Prostate gland (tissue), 2 donors: ENCODE results near the gene ENPP6. TPM values are rescaled to one million over a fixed set of nuclear protein-coding genes. Genes with fewer than 3 reads are reported as not detected.

Experiments used
- DNase-seq: peaks from one replicate; pipeline ENCODE4 v3.0.0-alpha.2; 2019; ENCODE audit warnings: low spot score
- H3K27ac ChIP-seq, 2 donors: fragments of 200-600 bp; sonication (generic); 2 replicates each; pipeline ENCODE4 v1.5.1; 2017 to 2019
- H3K27me3 ChIP-seq: fragments of 200-600 bp; sonication (generic); replicated peaks from 2 replicates; pipeline ENCODE4 v1.5.1; 2019; ENCODE audit not compliant: insufficient read depth
- H3K36me3 ChIP-seq, 2 donors: fragments of 200-600 bp; sonication (generic); 1 replicate in 1 of 2; 2 replicates in 1 of 2; pipeline versions ENCODE4 v1.5.1 to v1.8.1; 2017 to 2019
- H3K4me1 ChIP-seq: fragments of 200-600 bp; sonication (generic); replicated peaks from 2 replicates; pipeline ENCODE4 v1.5.1; 2019
- H3K4me3 ChIP-seq, 2 donors: fragments of 200-600 bp; sonication (generic); 2 replicates each; pipeline ENCODE4 v1.5.1; 2017 to 2019
- H3K9me3 ChIP-seq: fragments of 200-600 bp; sonication (generic); 2 replicates; pipeline ENCODE4 v1.5.1; 2017
- CTCF ChIP-seq, 4 experiments: fragments of 200-600 bp in 2 of 4; fragments of 450-650 bp in 2 of 4; sonication (generic) in 2 of 4; IDR thresholded peaks; 1 replicate in 3 of 4; 2 replicates in 1 of 4; pipeline ENCODE4 v1.5.1; 2016 to 2019; ENCODE audit warnings: antibody characterized with exemption in 4 of 4, mild to moderate bottlenecking in 2 of 4, moderate library complexity in 2 of 4
- POLR2A ChIP-seq: fragments of 450-650 bp; IDR thresholded peaks from one replicate; pipeline ENCODE4 v1.6.1; 2016; ENCODE audit warnings: antibody characterized with exemption, mild to moderate bottlenecking
- POLR2AphosphoS5 ChIP-seq: sonication (generic); formaldehyde crosslinking; IDR thresholded peaks from one replicate; pipeline ENCODE4 v1.6.1; 2017; ENCODE audit warnings: antibody characterized with exemption
- WGBS: methylation state at CpG from one replicate; pipeline ENCODE4 v1.1.5; 2018; 5-methylcytosine and 5-hydroxymethylcytosine counted together
- intact Hi-C: fragments of 100-400 bp; cut with DNase I; formaldehyde crosslinking; loops from one replicate; pipeline ENCODE4 v1.14.2; 2022
- total RNA-seq, 2 donors: library from RNA; depleted of rRNA; stranded (reverse); fragments of >200 nt; gene quantifications; one replicate each; pipeline ENCODE4 v1.1.0, GENCODE V29; 2016

ENPP6 gene
- total RNA-seq, 2 donors from 2014 or later = 0.68 to 5.9 TPM

- no peak for DNase-seq
- Histone ChIP-seq H3K36me3 (no peaks in the 10 kb centered on the region), H3K9me3 (no peaks in the 10 kb centered on the region), H3K27me3 (no peaks in the 10 kb centered on the region), H3K4me3 (no peak overlapping the region), H3K4me1 (no peaks in the 10 kb centered on the region), H3K27ac (no peak overlapping the region)
- WGBS = 59% methylated on average over 4 of the region's 4 CpGs
- TF ChIP-seq POLR2A (no peak), POLR2AphosphoS5 (no peak), CTCF (IDR thresholded peaks at IDR 0.05) (no peak)
- intact Hi-C loops = no loop called here
These were observed 37.7 kb upstream of the ENPP6 start for GRCh38 chr4:184255361-184255760.

GRCh38 chr4:184253072-184253420 lies 35.4 kb upstream of the ENPP6 start:
- no peak overlapping the region for H3K27ac ChIP-seq
- TF ChIP-seq POLR2AphosphoS5 = no peak
- TF ChIP-seq POLR2A = no peak
- no peak for TF ChIP-seq CTCF (IDR thresholded peaks at IDR 0.05)

GRCh38 chr4:184252136-184253071 lies 34.7 kb upstream of the ENPP6 start:
- Histone ChIP-seq H3K27me3 (no peaks in the 10 kb centered on the region), H3K36me3 (no peaks in the 10 kb centered on the region), H3K4me1 (no peaks in the 10 kb centered on the region), H3K4me3 (no peak overlapping the region), H3K9me3 (no peaks in the 10 kb centered on the region), H3K27ac (no peak overlapping the region)
- WGBS = 81% methylated on average over 21 of the region's 21 CpGs
- intact Hi-C loops = loop anchor here (5.0 kb wide), 1 partner anchor 415 kb away; no protein-coding TSS in a partner anchor
- no peak for DNase-seq
- no peak for TF ChIP-seq POLR2A
- no peak for TF ChIP-seq CTCF (IDR thresholded peaks at IDR 0.05)
- TF ChIP-seq POLR2AphosphoS5 = no peak

More at GRCh38 chr4:184253072-184253420, 35.4 kb upstream of the ENPP6 start:
- Histone ChIP-seq H3K9me3 (no peaks in the 10 kb centered on the region), H3K36me3 (no peaks in the 10 kb centered on the region), H3K4me1 (no peaks in the 10 kb centered on the region), H3K27me3 (no peaks in the 10 kb centered on the region), H3K4me3 (no peak overlapping the region)
- intact Hi-C loops = loop anchor here (5.0 kb wide), 1 partner anchor 416 kb away; no protein-coding TSS in a partner anchor
- DNase-seq = no peak
- WGBS = 91% methylated on average over 17 of the region's 24 CpGs

- Histone ChIP-seq H3K27ac (no peak overlapping the region), H3K4me1 (no peaks in the 10 kb centered on the region), H3K4me3 (no peak overlapping the region), H3K9me3 (no peaks in the 10 kb centered on the region), H3K27me3 (no peaks in the 10 kb centered on the region), H3K36me3 (no peaks in the 10 kb centered on the region)
- DNase-seq = no peak
- TF ChIP-seq CTCF (IDR thresholded peaks at IDR 0.05) (no peak), POLR2A (no peak), POLR2AphosphoS5 (no peak)
- 77% methylated on average over 3 of the region's 3 CpGs for WGBS
- intact Hi-C loops = loop anchor here (5.0 kb wide), 1 partner anchor 414 kb away; no protein-coding TSS in a partner anchor
These were observed 34.0 kb upstream of the ENPP6 start for GRCh38 chr4:184251670-184251980.
